Ectodermal cell (in vitro differentiated cells): ENCODE measurements around the gene KRT9.
"Not testable (repeated sequence)": the region's sequence is repeated elsewhere in the genome, so short reads cannot be mapped to it uniquely, and the experiment has no call there.

Experiments used
- H3K27ac ChIP-seq: 2 replicates; pipeline ENCODE4 v1.7.0; 2013; ENCODE audit warnings: mild to moderate bottlenecking, low read depth, low read length; ENCODE audit not compliant: insufficient read depth, poor library complexity, severe bottlenecking
- H3K27me3 ChIP-seq: 2 replicates; pipeline ENCODE4 v1.7.0; 2013; ENCODE audit warnings: mild to moderate bottlenecking, low read length; ENCODE audit not compliant: insufficient read depth, control insufficient read depth, poor library complexity, severe bottlenecking
- H3K36me3 ChIP-seq: one replicate; pipeline ENCODE4 v1.7.0; 2013; ENCODE audit warnings: low read length; ENCODE audit not compliant: control insufficient read depth, insufficient read depth
- H3K4me1 ChIP-seq: one replicate; pipeline ENCODE4 v1.7.0; 2013; ENCODE audit warnings: low read length; ENCODE audit not compliant: control insufficient read depth, insufficient read depth
- H3K4me3 ChIP-seq: 2 replicates; pipeline ENCODE4 v1.7.0; 2013; ENCODE audit warnings: low read depth, low read length, control low read depth; ENCODE audit not compliant: insufficient read depth
- H3K9me3 ChIP-seq: 2 replicates; pipeline ENCODE4 v1.7.0; 2013; ENCODE audit warnings: mild to moderate bottlenecking, low read length, moderate library complexity; ENCODE audit not compliant: control insufficient read depth
- WGBS, 2 experiments: methylation state at CpG; one replicate each; pipeline ENCODE4 v1.1.7; 2013; ENCODE audit warnings: missing lambda C conversion rate in 2 of 2; 5-methylcytosine and 5-hydroxymethylcytosine counted together

The KRT9 gene

DNA sequence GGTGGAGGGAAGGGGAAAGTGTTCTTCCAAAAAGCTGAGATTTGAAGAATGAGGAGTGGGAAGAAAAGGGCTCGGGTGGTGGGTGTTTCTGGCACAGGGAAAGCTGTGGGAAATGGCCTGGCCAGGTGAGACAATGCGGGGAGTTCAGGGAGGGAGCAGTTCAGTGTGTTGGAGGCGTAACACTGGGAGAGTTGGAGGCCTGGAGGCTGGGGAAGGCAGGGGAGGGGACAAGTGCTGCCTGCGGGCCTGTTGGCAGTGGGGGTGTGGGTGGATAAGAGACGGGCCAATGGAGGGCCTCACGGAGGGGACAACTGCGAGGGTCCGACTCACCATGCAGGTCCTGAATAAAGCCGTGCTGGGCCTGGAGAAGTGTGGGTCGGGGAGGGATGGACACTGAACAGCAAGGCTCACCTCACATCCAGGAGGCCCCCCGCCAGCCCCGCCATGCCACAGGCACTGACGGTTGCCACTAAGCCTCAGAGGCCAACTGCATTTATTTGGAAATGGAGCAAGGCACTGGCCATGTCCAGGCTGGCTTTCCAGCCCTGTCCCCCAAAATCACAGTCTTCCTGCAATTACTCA, 25.9 kb downstream of the KRT9 start:
- Histone ChIP-seq H3K4me1 (peaks cover 24% of the 10 kb centered on the region), H3K36me3 (no peaks in the 10 kb centered on the region), H3K27ac (no peak overlapping the region), H3K27me3 (no peaks in the 10 kb centered on the region), H3K9me3 (no peaks in the 10 kb centered on the region), H3K4me3 (no peak overlapping the region)
- WGBS, 2 experiments: 81 to 83% methylated on average over 13 of the region's 13 CpGs

DNA sequence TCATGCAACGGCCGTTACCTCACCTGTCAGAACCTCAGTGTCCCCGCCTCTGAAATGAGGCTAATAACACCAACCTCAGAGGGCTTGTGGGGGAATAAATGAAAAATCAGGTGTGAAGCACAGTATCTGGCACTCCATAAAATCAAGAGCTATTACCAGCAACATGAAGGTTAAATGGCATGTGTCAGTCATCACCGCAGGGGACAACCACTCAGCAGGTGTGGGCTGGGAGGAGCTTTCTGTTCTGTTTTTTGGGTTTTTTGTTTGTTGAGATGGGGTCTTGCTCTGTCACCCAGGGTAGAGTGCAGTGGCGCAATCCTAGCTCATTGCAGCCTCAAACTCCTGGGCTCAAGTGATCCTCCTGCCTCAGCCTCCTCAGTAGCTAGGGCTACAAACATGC, 26.9 kb downstream of the KRT9 start:
- Histone ChIP-seq H3K27ac (peak overlapping the region; percentile 29), H3K4me1 (peaks cover 24% of the 10 kb centered on the region), H3K4me3 (no peak overlapping the region), H3K9me3 (no peaks in the 10 kb centered on the region), H3K27me3 (no peaks in the 10 kb centered on the region), H3K36me3 (no peaks in the 10 kb centered on the region)
- WGBS, 2 experiments: 75 to 76% methylated on average over 5 of the region's 5 CpGs

DNA sequence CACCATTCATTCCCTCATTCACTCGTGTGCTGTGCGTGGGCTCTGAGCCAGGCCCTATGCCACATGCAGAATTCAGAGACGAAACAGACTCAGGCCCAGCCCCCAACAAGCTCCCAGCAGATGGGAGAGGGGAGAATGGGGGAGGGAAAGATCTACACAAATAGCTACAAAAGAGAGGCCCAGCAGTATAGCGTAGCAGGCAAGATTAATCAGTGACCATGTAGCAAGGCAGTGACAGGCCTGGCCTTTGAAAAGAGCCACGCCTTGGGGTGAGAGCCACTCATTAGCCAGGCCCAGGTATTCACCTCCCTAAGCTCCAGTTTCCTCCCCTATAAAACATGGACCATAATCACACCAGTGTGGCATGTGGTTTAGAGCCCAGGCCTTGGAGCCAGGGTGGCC, 27.4 kb downstream of the KRT9 start:
- WGBS, 2 experiments: 3 to 15% methylated on average over 4 to 5 of the region's 5 CpGs
- Histone ChIP-seq H3K9me3 (no peaks in the 10 kb centered on the region), H3K27me3 (no peaks in the 10 kb centered on the region), H3K4me3 (no peak overlapping the region), H3K27ac (peak overlapping the region; percentile 53), H3K4me1 (peaks cover 24% of the 10 kb centered on the region), H3K36me3 (no peaks in the 10 kb centered on the region)

DNA sequence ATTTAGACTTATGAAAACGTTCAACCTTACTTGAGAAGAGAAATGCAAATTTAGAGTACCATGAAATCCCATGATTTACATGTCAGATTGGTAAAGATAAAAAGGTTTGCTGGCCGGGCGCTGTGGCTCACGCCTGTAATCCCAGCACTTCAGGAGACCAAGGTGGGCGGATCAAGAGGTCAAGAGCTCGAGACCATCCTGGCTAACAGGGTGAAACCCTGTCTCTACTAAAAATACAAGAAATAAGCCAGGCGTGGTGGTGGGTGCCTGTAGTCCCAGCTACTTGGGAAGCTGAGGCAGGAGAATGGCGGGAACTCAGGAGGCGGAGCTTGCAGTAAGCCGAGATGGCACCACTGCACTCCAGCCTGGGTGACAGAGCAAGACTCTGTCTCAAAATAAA, 29.1 kb downstream of the KRT9 start:
- WGBS, 2 experiments: 89 to 93% methylated on average over 10 of the region's 10 CpGs
- H3K36me3 ChIP-seq, H3K9me3 ChIP-seq, H3K27me3 ChIP-seq, H3K27ac ChIP-seq, H3K4me3 ChIP-seq: not testable (repeated sequence)
- H3K4me1 ChIP-seq: peaks cover 23% of the 10 kb centered on the region

DNA sequence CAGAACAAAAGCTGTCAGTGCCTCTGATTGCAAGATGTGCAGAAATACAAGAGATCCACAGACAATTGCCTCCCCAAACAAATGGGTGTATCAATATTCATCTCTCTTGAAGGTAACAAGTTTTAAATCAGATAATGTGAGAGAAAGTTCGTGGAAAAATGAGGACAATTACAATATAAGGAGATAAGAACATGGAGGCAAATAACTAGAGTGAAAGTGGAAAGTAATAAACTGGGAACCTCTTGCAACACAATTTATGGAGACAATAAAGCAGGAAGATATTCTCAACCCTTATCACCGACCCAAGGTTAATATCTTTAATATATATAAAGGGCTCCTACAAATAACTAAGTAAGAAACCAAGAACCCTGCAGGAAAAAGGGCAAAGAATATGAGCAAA, 29.5 kb downstream of the KRT9 start:
- H3K9me3 ChIP-seq: no peaks in the 10 kb centered on the region
- peaks cover 19% of the 10 kb centered on the region for H3K4me1 ChIP-seq
- WGBS, 2 experiments: 91 to 93% methylated on average over 1 of the region's 2 CpGs
- no peaks in the 10 kb centered on the region for H3K27me3 ChIP-seq
- no peak overlapping the region for H3K4me3 ChIP-seq
- no peaks in the 10 kb centered on the region for H3K36me3 ChIP-seq
- H3K27ac ChIP-seq: no peak overlapping the region

DNA sequence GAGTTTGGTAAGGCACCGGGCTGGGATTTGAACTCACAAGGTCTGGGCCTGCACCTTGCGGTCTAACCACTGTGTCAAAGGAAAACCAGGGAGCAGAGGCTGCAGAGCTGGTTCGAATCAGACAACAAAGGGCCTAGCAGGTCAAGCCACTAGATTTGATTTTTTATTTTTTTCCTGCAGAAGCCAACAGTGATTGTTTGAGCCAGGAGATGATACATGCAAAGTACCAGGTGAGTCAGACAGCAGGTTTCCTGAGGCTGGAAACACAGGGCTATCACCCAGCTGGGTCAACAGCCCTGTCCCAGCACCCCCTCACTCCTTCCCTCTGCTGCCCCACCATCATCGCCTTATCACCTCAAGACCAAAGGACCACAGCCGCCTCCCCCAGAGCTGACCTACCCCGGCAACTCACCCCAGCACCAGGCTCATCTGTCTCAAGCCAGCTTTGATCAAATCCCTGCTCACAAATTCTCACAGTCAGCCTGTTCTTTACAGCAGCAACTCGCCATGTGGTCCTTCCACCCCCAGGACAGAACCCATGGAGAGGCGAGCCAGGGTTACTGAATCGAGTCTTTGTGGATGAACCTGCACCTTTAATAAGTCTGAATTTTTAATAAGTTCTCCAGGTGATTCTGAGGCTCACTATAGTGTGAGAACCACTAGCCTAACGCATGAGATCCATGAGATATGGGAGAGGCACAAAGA, 30.8 kb downstream of the KRT9 start:
- no peaks in the 10 kb centered on the region for H3K27me3 ChIP-seq
- H3K4me3 ChIP-seq: no peak overlapping the region
- no peaks in the 10 kb centered on the region for H3K9me3 ChIP-seq
- peaks cover 15% of the 10 kb centered on the region for H3K4me1 ChIP-seq
- 92 to 93% methylated on average over 10 of the region's 10 CpGs for WGBS, 2 experiments
- H3K36me3 ChIP-seq: no peaks in the 10 kb centered on the region
- no peak overlapping the region for H3K27ac ChIP-seq

DNA sequence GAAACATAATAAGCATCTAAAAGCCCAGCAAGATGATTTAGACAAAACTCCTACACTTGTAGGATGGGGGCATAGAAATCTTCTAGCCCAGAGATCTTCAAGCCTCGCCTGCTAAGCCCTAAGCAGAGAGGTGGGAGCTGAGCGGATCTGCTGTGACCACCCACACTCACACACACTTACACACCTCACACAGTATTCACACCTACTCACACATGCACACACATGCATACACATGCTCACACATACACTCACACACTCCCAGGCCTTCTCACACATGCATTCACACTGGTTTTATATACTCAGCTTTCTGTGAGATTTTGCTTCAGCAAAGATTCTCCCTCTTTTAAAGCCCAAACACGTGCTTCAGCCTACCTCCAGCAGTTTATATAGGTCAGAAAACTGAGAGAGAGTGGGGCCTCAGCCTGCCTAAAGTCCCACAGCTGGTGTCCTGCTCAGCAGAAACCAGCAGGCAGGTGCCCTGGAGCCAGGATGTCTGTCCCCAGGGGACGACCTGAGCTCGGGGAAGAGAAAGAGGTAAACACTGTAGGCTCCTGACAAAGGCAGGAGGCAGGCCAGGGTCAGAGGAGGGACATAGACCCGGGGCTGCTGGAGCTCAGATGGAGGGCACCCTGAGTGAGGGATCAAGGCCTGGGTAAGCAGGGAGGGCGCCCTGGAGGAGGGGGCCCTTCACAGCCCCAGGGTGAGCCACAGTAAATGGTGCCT, 31.7 kb downstream of the KRT9 start:
- Histone ChIP-seq H3K36me3 (no peaks in the 10 kb centered on the region), H3K27ac (no peak overlapping the region), H3K4me3 (no peak overlapping the region), H3K9me3 (no peaks in the 10 kb centered on the region), H3K4me1 (peaks cover 15% of the 10 kb centered on the region), H3K27me3 (no peaks in the 10 kb centered on the region)
- WGBS, 2 experiments: 53 to 57% methylated on average over 7 of the region's 7 CpGs

DNA sequence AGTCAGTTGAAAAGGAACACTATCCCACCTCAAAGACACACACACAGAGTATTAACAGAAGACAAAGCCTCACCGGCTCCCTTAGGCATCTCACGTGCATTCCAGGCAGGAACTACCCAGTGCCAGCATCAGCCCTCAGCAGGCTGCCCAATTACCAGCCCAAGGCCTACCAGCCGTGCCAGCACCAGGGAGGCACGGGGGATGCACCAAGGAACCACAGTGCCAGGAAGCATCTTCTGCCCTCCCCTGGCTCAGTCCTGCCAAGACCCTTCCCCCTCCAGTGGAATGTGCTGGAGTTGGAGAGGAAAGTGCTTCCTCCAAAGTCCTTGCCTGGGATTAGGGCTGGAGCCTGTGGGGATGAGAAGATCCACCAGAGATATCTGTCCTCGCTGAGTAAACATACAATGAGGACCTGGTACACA, 32.8 kb downstream of the KRT9 start:
- H3K9me3 ChIP-seq: no peaks in the 10 kb centered on the region
- peaks cover 6% of the 10 kb centered on the region for H3K4me1 ChIP-seq
- no peak overlapping the region for H3K4me3 ChIP-seq
- no peaks in the 10 kb centered on the region for H3K36me3 ChIP-seq
- H3K27ac ChIP-seq: no peak overlapping the region
- H3K27me3 ChIP-seq: no peaks in the 10 kb centered on the region
- WGBS, 2 experiments: 69 to 72% methylated on average over 5 of the region's 5 CpGs

DNA sequence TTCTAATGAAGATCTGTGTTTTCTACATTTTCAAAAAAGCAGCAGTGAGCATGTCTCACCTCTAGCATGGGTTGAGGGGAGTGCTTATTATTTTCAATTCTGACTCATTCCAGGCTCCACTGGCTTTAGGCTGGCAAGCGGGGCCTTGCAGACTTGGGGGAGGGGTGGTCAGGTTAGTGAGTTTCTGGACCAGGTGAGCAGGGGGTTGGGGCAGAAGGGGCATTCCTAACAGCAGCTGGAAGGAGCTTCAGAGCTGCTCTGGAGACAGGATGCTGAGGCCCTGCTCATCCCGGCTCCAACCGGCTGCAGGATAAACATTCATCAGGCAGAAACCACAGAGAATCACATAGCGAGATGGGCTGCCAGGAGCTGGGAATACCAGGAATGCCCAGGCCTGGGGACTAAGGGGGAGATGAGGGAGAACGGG, 33.3 kb downstream of the KRT9 start:
- H3K27ac ChIP-seq: no peak overlapping the region
- peaks cover 6% of the 10 kb centered on the region for H3K4me1 ChIP-seq
- no peaks in the 10 kb centered on the region for H3K27me3 ChIP-seq
- H3K4me3 ChIP-seq: no peak overlapping the region
- no peaks in the 10 kb centered on the region for H3K9me3 ChIP-seq
- WGBS, 2 experiments: 68 to 74% methylated on average over 5 of the region's 5 CpGs
- H3K36me3 ChIP-seq: no peaks in the 10 kb centered on the region

DNA sequence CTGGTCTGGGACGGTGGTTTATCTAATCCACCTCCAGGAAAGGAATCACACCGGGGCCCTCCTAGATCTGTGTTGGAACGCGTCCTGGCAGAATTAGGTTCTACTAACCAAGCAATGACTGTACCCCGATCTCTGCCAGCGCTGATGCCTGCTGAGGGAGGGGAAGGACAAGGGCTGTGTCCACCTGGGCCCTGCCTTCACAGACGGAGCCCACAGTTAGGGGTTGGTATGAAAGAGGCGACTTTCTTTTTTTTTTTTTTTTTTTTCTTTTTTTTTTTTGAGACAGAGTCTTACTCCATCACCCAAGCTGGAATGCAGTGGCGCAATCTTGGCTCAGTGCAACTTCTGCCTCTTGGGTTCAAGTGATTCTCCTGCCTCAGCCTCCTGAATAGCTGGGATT, 33.9 kb downstream of the KRT9 start:
- no peak overlapping the region for H3K4me3 ChIP-seq
- no peaks in the 10 kb centered on the region for H3K27me3 ChIP-seq
- H3K9me3 ChIP-seq: no peaks in the 10 kb centered on the region
- 93 to 94% methylated on average over 8 to 9 of the region's 9 CpGs for WGBS, 2 experiments
- no peak overlapping the region for H3K27ac ChIP-seq
- peaks cover 6% of the 10 kb centered on the region for H3K4me1 ChIP-seq
- H3K36me3 ChIP-seq: no peaks in the 10 kb centered on the region
